ENCODE data around the gene ZNF664. TPM values are rescaled to one million over a fixed set of nuclear protein-coding genes. Genes with fewer than 3 reads are reported as not detected.

Gene ZNF664
- total RNA-seq, 1 donor from 2014 or later: 198 TPM

DNA sequence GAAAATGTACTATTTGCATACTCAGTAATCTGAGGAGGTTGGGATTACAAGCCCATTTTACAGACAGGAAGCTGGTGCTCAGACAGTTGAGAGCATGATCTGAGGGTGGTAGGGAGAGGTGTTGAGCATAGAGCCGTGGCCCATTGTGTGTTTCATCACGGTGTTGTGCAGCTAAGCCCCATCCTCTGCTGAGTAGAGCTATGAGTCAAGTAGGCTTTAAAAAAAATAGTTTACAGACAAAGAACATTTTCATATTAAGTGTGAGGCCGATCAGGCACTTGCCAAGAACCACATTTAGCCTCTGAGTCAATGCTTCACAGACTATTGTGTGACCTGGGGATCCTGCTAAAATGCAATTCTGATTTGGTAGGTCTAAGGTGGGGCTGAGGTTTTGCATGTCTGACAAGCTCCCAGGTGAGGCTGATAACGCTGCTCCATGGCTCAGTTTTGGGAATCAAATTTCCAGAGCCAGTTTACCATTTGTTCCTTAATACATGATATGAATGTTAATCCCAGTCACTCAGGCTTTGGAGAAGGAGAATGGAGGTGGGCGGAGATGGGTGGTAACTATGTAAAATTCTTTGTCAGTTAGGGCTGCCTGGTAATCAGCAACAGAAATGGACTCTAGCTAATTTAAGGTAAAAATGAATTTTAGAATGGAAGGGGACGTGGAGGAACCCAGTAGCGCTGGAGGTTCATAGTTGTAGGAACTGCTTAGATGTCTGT is 22.2 kb downstream of the ZNF664 start:
- H3K27ac Mint-ChIP-seq: peak overlapping the region; percentile 5
- DNase-seq (ENCODE audit: low spot score, unreplicated experiment): no peak
- no peaks in the 10 kb centered on the region for H3K27me3 Mint-ChIP-seq
- no peak overlapping the region for H3K4me3 Mint-ChIP-seq (ENCODE audit: low read depth)
- no peak for TF ChIP-seq CTCF (IDR thresholded peaks at IDR 0.05; ENCODE audit: unreplicated experiment)
- H3K9me3 Mint-ChIP-seq (ENCODE audit: low read depth): no peaks in the 10 kb centered on the region
- H3K4me1 Mint-ChIP-seq (ENCODE audit: low read depth): peaks cover 58% of the 10 kb centered on the region
- peaks cover 18% of the 10 kb centered on the region for H3K36me3 Mint-ChIP-seq (ENCODE audit: insufficient read depth)

DNA sequence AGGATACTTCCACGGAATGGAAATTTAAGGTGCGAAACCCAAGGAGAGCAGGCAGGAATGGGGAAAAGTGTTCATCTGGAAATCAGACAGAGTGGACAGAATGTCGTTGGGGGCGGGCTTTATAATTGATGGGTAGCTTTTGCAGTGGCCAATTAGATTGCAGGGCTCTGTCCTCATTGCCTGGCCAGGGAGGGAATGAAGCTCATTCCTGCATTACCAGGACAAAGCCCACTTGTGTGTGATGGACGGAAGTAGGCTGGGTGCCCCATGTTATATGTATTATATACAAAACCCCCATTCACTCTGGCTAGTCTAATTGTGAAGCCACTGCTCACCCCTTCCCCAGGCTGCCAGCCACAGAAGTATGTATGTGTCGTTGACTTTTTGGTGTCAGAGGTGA is 23.6 kb downstream of the ZNF664 start:
- H3K36me3 Mint-ChIP-seq (ENCODE audit: insufficient read depth): peaks cover 16% of the 10 kb centered on the region
- TF ChIP-seq CTCF (IDR thresholded peaks at IDR 0.05; ENCODE audit: unreplicated experiment): no peak
- peaks cover 45% of the 10 kb centered on the region for H3K4me1 Mint-ChIP-seq (ENCODE audit: low read depth)
- H3K27ac Mint-ChIP-seq: peak overlapping the region; percentile 80
- H3K27me3 Mint-ChIP-seq: no peaks in the 10 kb centered on the region
- H3K4me3 Mint-ChIP-seq (ENCODE audit: low read depth): no peak overlapping the region
- no peak for DNase-seq (ENCODE audit: low spot score, unreplicated experiment)
- no peaks in the 10 kb centered on the region for H3K9me3 Mint-ChIP-seq (ENCODE audit: low read depth)

- no peaks in the 10 kb centered on the region for H3K9me3 Mint-ChIP-seq (ENCODE audit: low read depth)
- DNase-seq (ENCODE audit: low spot score, unreplicated experiment): no peak
- peaks cover 13% of the 10 kb centered on the region for H3K36me3 Mint-ChIP-seq (ENCODE audit: insufficient read depth)
- H3K4me1 Mint-ChIP-seq (ENCODE audit: low read depth): peaks cover 40% of the 10 kb centered on the region
- peak overlapping the region; percentile 80 for H3K27ac Mint-ChIP-seq
- H3K27me3 Mint-ChIP-seq: no peaks in the 10 kb centered on the region
- H3K4me3 Mint-ChIP-seq (ENCODE audit: low read depth): no peak overlapping the region
- TF ChIP-seq CTCF (IDR thresholded peaks at IDR 0.05; ENCODE audit: unreplicated experiment): no peak
Measured at GRCh38 chr12:123997033-123997822, 24.2 kb downstream of the ZNF664 start.

- H3K27me3 Mint-ChIP-seq: no peaks in the 10 kb centered on the region
- no peaks in the 10 kb centered on the region for H3K9me3 Mint-ChIP-seq (ENCODE audit: low read depth)
- DNase-seq (ENCODE audit: low spot score, unreplicated experiment): no peak
- H3K4me3 Mint-ChIP-seq (ENCODE audit: low read depth): no peak overlapping the region
- peaks cover 11% of the 10 kb centered on the region for H3K36me3 Mint-ChIP-seq (ENCODE audit: insufficient read depth)
- H3K27ac Mint-ChIP-seq: no peak overlapping the region
- H3K4me1 Mint-ChIP-seq (ENCODE audit: low read depth): peaks cover 38% of the 10 kb centered on the region
- no peak for TF ChIP-seq CTCF (IDR thresholded peaks at IDR 0.05; ENCODE audit: unreplicated experiment)
Measured at GRCh38 chr12:123997908-123998307, 24.9 kb downstream of the ZNF664 start.

- Mint-ChIP-seq H3K36me3 (ENCODE audit: insufficient read depth) (peaks cover 10% of the 10 kb centered on the region), H3K27me3 (no peaks in the 10 kb centered on the region), H3K27ac (peak overlapping the region; percentile 4), H3K4me1 (ENCODE audit: low read depth) (peaks cover 33% of the 10 kb centered on the region), H3K4me3 (ENCODE audit: low read depth) (no peak overlapping the region), H3K9me3 (ENCODE audit: low read depth) (no peaks in the 10 kb centered on the region)
- TF ChIP-seq CTCF (IDR thresholded peaks at IDR 0.05; ENCODE audit: unreplicated experiment): no peak
- DNase-seq (ENCODE audit: low spot score, unreplicated experiment): no peak
Measured at GRCh38 chr12:123998344-123998990, 25.5 kb downstream of the ZNF664 start.
